KMS-11 (cell line): Measurements from ENCODE around the gene CFAP47.
"Not testable (repeated sequence)": the region's sequence is repeated elsewhere in the genome, so short reads cannot be mapped to it uniquely, and the experiment has no call there.

Source experiments
- H2AFZ ChIP-seq: fragments of 200-600 bp; sonication (generic); 2 replicates; pipeline ENCODE4 v1.6.1; 2016; ENCODE audit warnings: antibody characterized with exemption, mixed run types, low read depth
- H3K27ac ChIP-seq: fragments of 200-600 bp; sonication (generic); 2 replicates; pipeline ENCODE4 v1.6.1; 2016; ENCODE audit warnings: mild to moderate bottlenecking, mixed run types
- H3K27me3 ChIP-seq: fragments of 200-600 bp; sonication (generic); 2 replicates; pipeline ENCODE4 v1.6.1; 2017; ENCODE audit warnings: mild to moderate bottlenecking, low read depth, mixed run types, moderate library complexity; ENCODE audit not compliant: insufficient read depth
- H3K36me3 ChIP-seq: fragments of 200-600 bp; sonication (generic); 2 replicates; pipeline ENCODE4 v1.6.1; 2017; ENCODE audit warnings: mild to moderate bottlenecking, mixed run types; ENCODE audit not compliant: insufficient read depth
- H3K4me1 ChIP-seq: fragments of 200-600 bp; sonication (generic); 2 replicates; pipeline ENCODE4 v1.6.1; 2016; ENCODE audit warnings: mild to moderate bottlenecking, low read depth, mixed run types; ENCODE audit not compliant: poor library complexity, severe bottlenecking
- H3K4me2 ChIP-seq: fragments of 200-600 bp; sonication (generic); 2 replicates; pipeline ENCODE4 v1.7.0; 2016; ENCODE audit warnings: mild to moderate bottlenecking, mixed run types
- H3K4me3 ChIP-seq: fragments of 200-600 bp; sonication (generic); IDR thresholded peaks from 2 replicates; pipeline ENCODE4 v1.6.1; 2017; ENCODE audit warnings: low read depth, low read length, mixed read lengths; ENCODE audit not compliant: insufficient read depth
- H3K79me2 ChIP-seq: fragments of 200-600 bp; sonication (generic); 2 replicates; pipeline ENCODE4 v1.6.1; 2016; ENCODE audit warnings: low read depth, mixed run types; ENCODE audit not compliant: insufficient read depth
- H3K9ac ChIP-seq: fragments of 200-600 bp; sonication (generic); 2 replicates; pipeline ENCODE4 v1.6.1; 2016; ENCODE audit warnings: mild to moderate bottlenecking, mixed run types
- H4K20me1 ChIP-seq: fragments of 200-600 bp; sonication (generic); 2 replicates; pipeline ENCODE4 v1.6.1; 2016; ENCODE audit warnings: mild to moderate bottlenecking, mixed run types; ENCODE audit not compliant: insufficient read depth
- CTCF ChIP-seq: fragments of 200-600 bp; sonication (generic); conservative IDR thresholded peaks from 2 replicates; pipeline ENCODE4 v1.6.1; 2017; ENCODE audit warnings: low read depth, mild to moderate bottlenecking, antibody characterized with exemption, low read length, moderate library complexity, mixed read lengths

The CFAP47 gene

GRCh38 chrX:36199928-36200327, 280.4 kb downstream of the CFAP47 start:
- Histone ChIP-seq H3K36me3 (no peaks in the 10 kb centered on the region), H2AFZ (no peak overlapping the region)

GRCh38 chrX:36214924-36215323, 295.4 kb downstream of the CFAP47 start:
- Histone ChIP-seq H2AFZ (no peak overlapping the region), H3K79me2 (no peaks in the 10 kb centered on the region), H4K20me1 (no peaks in the 10 kb centered on the region), H3K4me2 (no peak overlapping the region), H3K27ac (no peak overlapping the region), H3K4me3 (no peak overlapping the region), H3K27me3 (no peaks in the 10 kb centered on the region), H3K36me3 (no peaks in the 10 kb centered on the region), H3K9ac (no peak overlapping the region), H3K4me1 (no peaks in the 10 kb centered on the region)
- no peak for TF ChIP-seq CTCF

More at GRCh38 chrX:36199928-36200327, 280.4 kb downstream of the CFAP47 start:
- no peaks in the 10 kb centered on the region for H4K20me1 ChIP-seq
- no peaks in the 10 kb centered on the region for H3K27me3 ChIP-seq
- H3K27ac ChIP-seq: no peak overlapping the region
- TF ChIP-seq CTCF: no peak
- H3K9ac ChIP-seq: no peak overlapping the region
- H3K4me2 ChIP-seq: no peak overlapping the region
- no peak overlapping the region for H3K4me3 ChIP-seq
- no peaks in the 10 kb centered on the region for H3K79me2 ChIP-seq
- no peaks in the 10 kb centered on the region for H3K4me1 ChIP-seq

- no peak overlapping the region for H3K4me3 ChIP-seq
- peaks cover 5% of the 10 kb centered on the region for H3K4me1 ChIP-seq
- no peak overlapping the region for H2AFZ ChIP-seq
- no peak overlapping the region for H3K4me2 ChIP-seq
- no peaks in the 10 kb centered on the region for H3K27me3 ChIP-seq
- H3K27ac ChIP-seq: no peak overlapping the region
- TF ChIP-seq CTCF: no peak
- no peaks in the 10 kb centered on the region for H3K79me2 ChIP-seq
- no peaks in the 10 kb centered on the region for H3K36me3 ChIP-seq
- no peaks in the 10 kb centered on the region for H4K20me1 ChIP-seq
- H3K9ac ChIP-seq: no peak overlapping the region
Observed at GRCh38 chrX:36218801-36219200, 299.3 kb downstream of the CFAP47 start.

- H3K27ac ChIP-seq, H3K9ac ChIP-seq, H3K27me3 ChIP-seq, H3K4me1 ChIP-seq, H3K79me2 ChIP-seq, H2AFZ ChIP-seq, H3K4me3 ChIP-seq, H3K4me2 ChIP-seq, H4K20me1 ChIP-seq, H3K36me3 ChIP-seq: not testable (repeated sequence)
Observed at GRCh38 chrX:36234840-36235528, 315.4 kb downstream of the CFAP47 start.

GRCh38 chrX:36241397-36241796, 321.9 kb downstream of the CFAP47 start:
- no peaks in the 10 kb centered on the region for H3K4me1 ChIP-seq
- H3K4me2 ChIP-seq: no peak overlapping the region
- H3K9ac ChIP-seq: no peak overlapping the region
- no peak overlapping the region for H3K4me3 ChIP-seq
- H2AFZ ChIP-seq: no peak overlapping the region
- no peak for TF ChIP-seq CTCF
- H3K27me3 ChIP-seq: no peaks in the 10 kb centered on the region
- no peaks in the 10 kb centered on the region for H3K36me3 ChIP-seq
- H3K27ac ChIP-seq: no peak overlapping the region
- H4K20me1 ChIP-seq: no peaks in the 10 kb centered on the region
- no peaks in the 10 kb centered on the region for H3K79me2 ChIP-seq
